ENCODE measurements around the gene SFXN2.
"Not testable (repeated sequence)": the region's sequence is repeated elsewhere in the genome, so short reads cannot be mapped to it uniquely, and the experiment has no call there.

The SFXN2 gene

DNA sequence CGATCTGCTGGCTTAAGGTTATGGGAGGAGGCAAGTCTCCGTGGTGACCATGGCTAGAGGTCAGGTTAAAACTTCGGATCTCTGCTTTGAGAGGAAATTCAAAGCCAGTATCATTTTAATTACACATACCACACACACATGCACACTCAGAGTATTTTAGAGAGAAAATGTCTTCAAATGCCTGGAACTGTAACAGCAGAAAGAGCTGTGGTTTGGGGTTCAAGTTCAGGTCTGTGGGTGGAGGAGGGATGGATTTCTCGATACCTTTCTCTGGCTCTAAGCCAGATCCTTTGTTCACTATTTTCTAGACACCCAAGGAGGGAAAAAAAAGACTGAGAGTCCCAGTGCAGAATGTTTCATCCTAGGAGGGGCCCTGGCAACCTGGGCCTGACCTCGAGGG is 32.7 kb upstream of the SFXN2 start:
- DNase-seq (ENCODE audit: low read depth, low spot score), result no peak

DNA sequence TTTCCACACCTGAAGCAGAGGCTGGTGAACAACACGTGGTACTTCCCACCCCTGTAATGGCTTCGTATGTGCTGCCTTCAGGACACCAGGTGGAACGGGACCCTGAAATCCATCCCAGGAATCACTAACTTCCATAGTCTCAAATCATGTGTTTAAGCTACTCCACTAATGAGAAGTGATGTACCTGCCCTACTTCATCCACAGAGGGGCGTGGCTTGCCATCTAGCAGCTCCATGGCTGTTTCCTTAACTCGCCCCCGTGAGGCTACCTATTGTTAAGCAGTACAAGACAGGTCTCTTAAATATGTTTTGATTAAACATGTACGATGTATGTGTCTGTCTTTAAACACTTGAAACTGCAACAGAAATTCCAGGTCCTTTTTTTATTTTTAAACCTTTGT is 32.0 kb upstream of the SFXN2 start:
- DNase-seq (ENCODE audit: low read depth, low spot score), result no peak

DNA sequence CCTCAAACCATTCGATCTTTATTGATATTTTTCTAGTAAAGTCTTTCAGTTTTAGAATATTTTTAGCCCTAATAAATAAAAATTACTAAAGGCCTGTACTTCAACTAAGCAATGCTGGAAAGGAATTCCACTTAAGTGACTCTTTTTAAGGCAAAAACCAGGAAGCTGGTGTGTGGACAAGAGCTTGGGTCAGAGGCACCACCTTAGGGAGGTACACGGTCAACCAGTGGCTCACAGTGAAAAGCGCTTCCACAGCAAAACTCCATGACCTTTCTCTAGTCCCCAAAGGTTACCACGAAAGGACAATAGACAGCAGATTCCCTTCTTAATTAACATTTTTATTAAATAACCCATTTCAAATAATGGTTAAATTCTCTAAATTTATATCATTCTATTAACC is 31.5 kb upstream of the SFXN2 start:
- no peak for DNase-seq (ENCODE audit: low read depth, low spot score)

DNA sequence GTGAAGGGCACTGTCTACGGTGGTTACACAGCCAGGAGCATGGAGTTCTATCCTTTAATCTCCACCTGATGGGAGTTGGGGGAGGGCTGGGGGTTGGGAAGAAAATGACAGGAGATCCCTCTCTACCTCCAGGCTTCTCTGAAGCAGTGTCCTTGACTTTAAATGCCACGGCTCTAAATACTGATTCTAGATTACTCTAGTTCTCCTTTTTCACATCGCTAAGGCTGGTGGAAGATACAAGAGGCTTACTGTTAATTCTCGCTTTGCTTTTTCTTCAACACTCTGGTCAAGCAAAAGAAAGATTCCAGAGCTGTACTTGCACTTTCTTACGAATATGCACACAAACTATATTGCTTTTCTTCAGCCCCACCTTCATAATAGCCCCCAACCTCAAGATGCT is 30.7 kb upstream of the SFXN2 start:
- no peak for DNase-seq (ENCODE audit: low read depth, low spot score)

DNA sequence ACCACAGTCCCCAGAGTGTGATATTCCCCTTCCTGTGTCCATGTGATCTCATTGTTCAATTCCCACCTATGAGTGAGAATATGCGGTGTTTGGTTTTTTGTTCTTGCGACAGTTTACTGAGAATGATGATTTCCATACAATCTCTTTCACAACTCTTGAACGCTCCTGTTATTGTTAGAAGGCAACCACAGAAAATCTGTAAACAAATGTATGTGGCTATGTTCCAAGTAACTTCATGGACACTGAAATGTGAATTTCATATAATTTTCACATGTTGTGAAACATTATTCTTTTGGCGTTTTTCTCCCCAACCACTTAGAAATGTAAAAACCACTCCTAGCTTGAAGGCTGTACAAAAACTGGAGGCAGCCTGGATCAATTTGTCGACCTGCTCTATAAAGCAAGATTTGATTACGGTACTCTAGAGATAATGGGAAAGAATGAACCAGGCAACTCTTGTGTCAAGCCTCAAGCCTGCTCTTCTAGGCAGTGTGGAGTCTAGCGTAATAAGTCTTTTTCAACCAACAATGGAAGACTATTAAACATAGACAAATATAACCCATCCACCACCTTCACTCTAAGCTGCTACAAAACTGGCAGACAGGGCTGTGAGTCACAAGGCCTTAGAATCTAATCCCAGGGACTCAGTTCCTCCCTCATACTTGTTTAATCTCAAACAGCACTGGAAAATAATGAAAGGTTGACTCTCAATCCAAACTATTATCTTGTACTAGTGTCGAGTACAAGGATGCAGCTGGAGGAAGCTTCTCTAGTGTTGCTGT is 23.0 kb upstream of the SFXN2 start:
- DNase-seq (ENCODE audit: low read depth, low spot score), result no peak

DNA sequence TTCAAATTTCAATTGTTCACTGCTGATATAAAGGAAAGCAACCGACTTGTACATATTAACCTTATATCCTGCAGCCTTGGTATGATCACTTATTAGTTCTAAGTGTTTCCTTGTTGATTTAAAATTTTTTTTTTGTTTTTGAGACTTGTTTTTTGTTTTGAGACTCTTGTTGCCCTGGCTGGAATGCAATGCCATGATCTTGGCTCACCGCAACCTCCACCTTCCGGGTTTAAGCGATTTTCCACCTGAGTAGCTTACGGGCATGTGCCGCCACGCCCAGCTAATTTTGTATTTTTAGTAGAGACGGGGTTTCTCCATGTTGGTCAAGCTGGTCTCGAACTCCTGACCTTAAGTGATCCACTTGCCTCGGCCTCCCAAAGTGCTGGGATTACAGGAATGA is 19.0 kb upstream of the SFXN2 start:
- DNase-seq (ENCODE audit: low read depth, low spot score), result not testable (repeated sequence)

DNA sequence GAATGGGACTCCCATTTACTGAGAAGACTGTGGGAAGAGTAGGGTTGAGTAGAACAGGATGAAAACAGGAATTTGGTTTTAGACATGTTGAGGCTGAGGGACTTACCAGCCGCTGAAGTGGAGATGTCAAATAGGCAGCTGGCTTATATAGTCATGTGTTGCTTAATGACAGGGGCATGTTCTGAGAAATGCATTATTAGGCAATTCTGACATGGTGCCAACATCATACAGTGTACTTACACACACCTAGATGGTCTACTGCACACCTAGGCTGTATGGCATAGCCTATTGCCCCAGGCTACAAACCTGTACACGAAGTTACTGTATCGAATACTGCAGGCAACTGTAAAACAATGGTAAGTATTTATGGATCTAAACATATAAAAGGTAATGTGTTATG is 17.7 kb upstream of the SFXN2 start:
- no peak for DNase-seq (ENCODE audit: low read depth, low spot score)

DNA sequence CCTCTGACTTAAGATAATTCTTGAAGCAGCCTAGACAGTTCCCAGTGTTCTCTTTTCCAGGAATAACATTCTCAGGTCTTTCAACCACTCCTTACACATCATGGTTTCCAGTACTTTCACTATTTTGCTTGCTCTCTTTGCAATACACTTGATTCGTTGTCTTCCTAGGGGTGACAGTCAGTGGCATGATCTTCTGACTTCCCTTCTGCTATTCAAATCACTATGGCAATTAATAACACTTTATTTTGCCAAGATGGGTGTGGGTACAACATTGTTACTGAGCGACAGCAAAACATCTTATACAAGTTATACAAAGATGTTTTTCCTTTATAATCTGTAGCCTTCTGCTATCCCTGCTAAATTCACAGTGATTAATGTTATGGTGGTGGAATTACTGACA is 15.5 kb upstream of the SFXN2 start:
- no peak for DNase-seq (ENCODE audit: low read depth, low spot score)

DNA sequence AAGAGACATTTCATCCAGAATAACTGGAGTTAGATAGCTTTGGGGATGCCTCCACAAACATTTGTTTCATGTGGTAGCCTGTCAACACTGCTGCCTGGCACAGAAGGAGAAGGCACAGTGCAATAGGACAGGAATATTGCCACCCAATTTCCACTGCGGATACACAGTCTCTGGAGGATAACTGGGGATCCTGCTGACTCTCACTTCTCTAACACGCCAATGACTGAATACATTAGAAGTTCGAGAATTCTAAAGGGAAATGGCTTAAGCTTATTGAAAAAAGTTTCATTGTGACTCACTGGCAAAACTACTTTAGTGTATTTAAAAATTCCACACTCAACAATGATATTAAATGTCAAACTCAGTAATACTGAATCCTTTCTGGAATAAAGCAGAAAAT is 13.2 kb upstream of the SFXN2 start:
- DNase-seq (ENCODE audit: low read depth, low spot score), result no peak

DNA sequence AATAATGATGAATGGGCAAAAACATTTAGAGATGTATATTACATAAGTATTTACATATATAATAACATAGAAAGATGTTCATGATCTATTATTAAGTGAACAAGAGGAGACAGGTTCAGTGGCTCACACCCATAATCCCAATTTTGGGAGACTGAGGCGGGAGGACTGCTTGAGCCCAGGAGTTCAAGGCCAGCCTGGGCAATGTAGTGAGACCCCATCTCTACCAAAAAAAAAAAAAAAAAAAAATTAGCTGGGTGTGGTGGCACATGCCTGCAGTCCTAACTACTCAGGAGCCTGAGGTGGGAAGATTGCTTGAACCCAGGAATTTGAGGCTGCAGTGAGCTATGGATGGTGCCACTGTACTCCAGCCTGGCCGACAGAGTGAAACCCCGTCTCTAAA is 12.6 kb upstream of the SFXN2 start:
- no peak for DNase-seq (ENCODE audit: low read depth, low spot score)

DNA sequence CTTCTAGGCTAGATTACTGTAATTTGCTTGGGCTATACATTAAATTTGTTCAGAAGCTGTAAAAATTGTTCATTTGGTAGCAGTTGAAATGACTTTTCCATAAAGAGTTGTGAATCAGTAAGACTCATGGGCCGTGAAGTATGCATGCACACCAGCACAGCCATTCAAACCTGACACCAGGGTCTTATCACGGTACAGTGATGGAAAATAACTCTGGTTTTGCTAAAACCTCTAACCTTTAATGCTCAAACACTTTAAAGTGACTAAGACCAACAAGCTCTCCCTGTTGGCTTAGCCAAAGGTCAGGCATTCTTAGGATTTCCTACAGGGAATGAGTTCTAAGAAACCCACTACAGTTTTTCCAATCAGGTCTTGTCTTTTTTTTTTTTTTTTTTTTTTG is 11.7 kb upstream of the SFXN2 start:
- no peak for DNase-seq (ENCODE audit: low read depth, low spot score)

DNA sequence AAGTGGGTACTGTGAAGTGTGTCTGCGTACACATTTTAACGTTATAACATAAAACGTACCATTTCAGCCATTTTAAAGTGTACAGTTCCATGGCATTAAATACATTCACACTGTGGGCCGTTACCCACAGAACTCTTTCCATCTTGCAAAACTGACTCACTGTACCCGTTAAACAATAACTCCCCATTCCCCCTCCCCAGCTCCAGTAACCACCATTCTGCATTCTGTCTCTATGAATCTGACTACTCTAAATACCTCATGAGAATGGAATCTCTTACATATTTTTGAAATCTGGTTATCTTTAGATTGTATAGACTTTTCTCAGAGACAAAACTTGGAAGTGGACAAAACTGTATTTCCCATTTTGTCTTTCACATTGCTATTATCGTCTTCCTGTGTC is 9.5 kb upstream of the SFXN2 start:
- DNase-seq (ENCODE audit: low read depth, low spot score), result no peak

DNA sequence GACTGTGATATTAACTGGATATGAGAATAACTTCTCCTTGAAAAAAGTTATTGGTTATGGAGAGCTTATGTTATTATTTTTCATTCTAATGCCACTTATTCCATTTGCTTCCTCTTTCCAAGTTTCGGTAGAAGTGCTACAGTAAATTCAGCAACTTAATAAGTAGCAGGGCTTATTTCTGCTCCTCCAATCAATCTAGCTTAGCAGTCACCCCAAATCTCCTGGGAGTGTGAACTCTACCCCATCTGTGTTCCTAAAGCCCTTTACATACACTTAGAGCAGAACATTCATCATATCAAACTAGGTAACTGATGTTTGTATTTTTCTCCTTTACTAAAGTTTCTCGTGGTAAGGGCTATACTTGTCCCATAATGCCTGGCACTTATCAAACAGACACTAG is 8.9 kb upstream of the SFXN2 start:
- DNase-seq (ENCODE audit: low read depth, low spot score), result no peak

DNA sequence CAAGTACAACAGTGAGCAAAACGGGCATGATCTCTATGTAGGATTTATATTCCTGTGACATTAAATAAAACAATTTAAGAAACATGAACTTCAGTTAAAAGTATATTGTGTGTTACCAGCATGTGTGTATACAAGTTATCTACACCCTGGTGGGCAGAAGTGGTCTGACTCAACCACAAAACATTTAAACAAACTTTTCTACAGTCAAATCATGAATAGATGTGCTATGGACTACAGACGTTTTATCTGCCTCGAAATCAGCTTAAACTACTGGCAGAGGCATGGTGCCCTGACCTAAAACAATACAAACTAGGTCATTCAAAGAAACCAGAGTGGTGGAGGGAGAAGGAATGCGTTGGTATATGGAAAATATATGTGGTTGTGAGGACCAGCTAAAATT is 3.8 kb upstream of the SFXN2 start:
- DNase-seq (ENCODE audit: low read depth, low spot score), result no peak

DNA sequence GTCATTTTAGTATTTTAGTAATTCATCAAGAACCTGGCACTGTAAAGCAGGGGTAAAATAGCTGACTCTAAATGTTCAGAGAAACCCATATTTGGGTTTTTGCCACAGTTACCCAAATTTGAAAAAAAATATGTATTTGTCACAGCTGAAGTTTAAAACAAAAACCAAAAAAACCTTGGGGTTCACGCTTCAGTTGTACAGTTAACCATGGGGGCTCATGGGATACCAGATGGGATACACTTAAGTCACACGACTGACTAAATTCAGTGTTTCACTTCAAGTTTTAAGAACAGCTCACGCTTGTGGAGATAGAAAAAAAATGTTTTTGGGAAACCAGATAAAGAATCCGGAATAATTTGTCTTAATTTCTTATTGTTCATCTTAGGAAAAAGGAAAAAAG is 2.3 kb upstream of the SFXN2 start:
- no peak for DNase-seq (ENCODE audit: low read depth, low spot score)

DNA sequence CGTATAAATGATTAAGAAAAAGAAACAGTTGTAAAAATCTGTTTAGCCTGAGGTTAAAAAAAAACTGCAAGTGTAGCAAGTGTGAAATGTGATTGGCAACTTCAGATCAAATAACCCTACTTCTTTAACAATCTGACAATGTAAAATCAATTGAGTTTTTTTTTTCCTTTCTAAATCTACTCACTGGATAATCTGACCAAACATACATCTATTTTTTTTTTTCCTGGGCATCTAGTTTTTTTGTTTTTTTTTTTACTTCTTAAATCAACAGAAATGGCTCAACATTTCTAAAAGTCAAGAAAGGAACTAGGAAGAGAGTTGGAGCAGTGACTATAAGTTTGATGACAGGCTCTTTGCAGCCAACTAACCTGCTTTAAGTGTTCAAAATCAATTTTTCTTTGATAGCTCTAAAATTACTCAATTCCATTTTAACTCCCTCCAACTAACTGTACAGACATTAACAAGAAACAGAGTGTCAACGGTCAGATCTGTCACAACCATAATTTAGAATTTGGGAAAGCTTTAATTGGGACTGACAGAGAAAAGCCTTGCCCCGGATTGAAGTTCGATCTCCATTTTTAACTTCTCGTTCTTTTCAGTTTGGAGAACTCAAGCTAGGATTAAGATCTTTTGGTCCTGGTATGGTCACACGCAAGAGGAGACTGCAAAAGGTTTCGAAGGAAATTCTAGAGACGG is 1.4 kb upstream of the SFXN2 start:
- DNase-seq (ENCODE audit: low read depth, low spot score), result no peak

DNA sequence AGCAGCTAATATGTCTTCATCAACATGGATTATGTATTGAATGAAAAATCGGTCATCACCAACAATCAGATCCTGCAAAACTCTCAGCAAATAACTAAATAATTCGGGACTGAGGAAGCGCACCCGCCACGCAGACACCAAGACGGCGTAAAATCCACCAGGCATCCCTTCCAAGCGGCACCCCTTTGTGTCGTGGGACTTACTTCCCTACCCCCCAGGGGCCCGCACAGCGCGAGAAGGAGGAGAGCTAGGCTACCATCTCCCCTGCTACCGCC is 960 bp upstream of the SFXN2 start:
- peak; percentile 25 for DNase-seq (ENCODE audit: low read depth, low spot score)

DNA sequence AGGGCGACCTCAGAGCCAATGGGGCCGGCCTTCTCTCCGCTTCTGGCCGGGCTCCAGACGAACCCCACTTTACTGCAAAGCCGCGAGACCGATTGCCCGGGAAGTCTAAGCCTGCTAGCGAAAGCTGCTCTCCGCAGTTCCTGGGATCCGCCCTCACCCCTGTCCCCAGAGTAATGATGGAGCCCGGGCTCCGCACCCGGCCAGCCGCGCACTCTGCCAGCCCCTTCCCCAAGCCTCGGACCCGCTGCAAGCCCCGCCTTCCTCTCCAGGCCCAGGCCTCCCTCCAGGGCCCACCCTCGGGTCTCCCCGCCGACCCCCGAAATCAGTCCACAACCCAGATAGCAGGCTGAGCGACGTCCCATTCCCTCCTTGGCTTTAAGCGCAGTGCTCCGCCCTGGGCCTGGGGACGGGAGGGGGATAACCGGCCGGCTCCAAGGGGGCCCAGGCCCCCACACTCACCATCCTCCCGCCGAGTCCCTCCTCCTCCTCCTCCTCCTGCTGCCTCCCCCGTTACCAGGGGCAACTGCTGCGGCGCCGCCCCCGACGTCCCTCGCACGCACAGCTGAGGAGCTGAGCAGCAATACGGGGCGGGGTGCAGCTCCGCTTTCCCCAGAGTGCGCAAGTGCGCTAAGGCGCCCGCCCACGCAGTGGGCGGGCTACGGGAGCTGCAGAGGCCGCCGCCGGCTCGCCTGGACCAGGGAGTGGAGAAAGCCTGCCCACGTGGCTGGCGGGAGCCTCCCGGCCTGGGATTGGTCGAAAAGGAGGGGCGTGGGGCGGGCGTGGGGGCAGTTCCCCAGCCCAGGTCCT is 419 bp upstream of the SFXN2 start, which contains the start of gene ARL3:
Gene ARL3, minus strand, starts transcription at position 584 of the 807 bp plus-strand sequence. Its CDS starts 122 bp downstream, at position 462.
- DNase-seq (ENCODE audit: low read depth, low spot score), result peak; percentile 87

DNA sequence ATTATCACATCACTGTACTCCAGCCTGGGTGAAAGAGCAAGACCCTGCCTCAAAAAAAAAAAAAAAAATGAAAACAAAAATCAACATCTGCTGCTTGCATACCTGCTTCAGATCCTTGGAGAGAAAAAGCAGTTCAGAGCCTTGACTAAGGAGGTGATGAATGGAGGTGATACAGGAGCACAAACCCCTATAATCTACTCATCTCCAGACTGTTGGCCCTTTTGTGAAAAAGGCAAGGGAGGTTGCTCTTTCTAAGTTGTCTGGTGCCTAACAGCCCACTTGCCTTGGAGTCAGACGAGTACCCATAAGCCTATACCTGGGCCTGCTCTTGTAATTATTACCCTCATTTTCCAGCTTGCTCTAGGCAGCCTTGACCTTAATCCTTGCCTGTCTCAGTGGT is 1.4 kb downstream of the SFXN2 start:
- DNase-seq (ENCODE audit: low read depth, low spot score), result no peak

DNA sequence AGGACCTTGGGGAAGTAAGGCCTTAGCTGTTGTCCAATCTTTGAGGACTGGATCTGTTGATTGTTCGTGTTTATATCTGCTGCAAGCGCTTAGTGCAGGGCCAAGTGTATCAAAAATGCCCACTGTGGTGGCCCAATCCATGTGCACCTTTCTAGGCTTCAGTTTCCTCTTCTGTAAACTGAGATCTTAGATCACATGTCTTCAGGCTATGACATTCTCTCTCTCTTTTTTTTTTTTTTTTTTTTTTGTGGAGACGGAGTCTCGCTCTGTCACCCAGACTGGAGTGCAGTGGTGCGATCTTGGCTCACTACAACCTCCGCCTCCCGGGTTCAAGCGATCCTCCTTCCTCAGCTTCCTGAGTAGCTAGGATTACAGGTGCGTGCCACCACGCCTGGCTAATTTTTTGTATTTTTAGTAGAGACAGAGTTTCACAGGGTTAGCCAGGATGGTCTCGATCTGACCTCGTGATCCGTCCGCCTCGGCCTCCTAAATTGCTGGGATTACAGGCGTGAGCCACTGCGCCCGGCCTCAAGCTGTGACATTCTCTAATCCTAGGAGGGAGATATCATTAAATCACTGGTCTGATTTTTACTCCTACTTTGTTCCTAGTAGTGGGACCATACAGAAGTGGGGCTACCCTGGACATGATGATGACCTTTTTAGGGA is 2.6 kb downstream of the SFXN2 start:
- not testable (repeated sequence) for DNase-seq (ENCODE audit: low read depth, low spot score)

DNA sequence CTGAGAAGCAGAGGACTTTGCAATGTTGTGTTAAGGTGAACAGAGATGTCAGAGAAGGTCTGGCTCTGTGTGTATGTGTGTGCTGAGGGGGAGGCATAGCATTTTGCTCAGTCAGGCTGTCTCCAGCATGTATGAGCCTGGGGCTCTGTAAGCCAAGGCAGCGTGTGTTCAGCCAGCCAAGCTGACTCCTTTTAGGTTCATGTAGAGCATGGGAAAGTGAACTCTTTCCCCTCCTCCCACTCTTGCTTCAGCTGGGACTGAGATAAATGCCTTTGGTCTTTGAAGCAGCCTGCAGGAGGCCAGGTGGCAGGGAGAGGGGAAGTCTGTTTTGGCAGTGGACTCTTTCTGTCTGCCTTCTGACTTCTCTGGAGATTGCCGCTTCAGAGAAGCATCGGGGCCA is 3.8 kb downstream of the SFXN2 start:
- no peak for DNase-seq (ENCODE audit: low read depth, low spot score)

DNA sequence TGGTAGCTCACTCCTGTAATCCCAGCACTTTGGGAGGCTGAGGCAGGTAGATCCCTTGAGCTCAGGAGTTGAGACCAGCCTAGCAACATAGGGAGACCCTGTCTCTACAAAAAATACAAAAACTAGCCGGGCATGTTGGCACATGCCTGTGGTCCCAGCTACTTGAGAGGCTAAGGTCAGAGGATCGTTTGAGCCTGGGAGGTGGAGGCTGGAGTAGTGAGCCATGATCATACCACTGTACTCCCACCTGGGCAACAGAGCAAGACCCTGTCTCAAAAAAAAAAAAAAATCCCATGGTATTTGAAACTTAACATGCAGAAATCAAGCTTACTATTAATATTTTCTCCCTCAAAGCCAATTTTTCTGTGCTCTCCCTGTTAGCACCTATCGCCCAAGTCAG is 5.9 kb downstream of the SFXN2 start:
- DNase-seq (ENCODE audit: low read depth, low spot score), result no peak

Measured in activated CD4-positive, CD25-positive, alpha-beta regulatory T cell treated with anti-CD3 and anti-CD28 coated beads, Interleukin-2, amount 50 U/mL, for 16 hours (primary cell).